ENCODE results near the gene GTF2H1.
A peak's percentile ranks its signal among the peaks of the same experiment; 100 is the strongest.

Gene GTF2H1

GRCh38 chr11:18408558-18409291 lies 86.4 kb downstream of the GTF2H1 start:
- TF ChIP-seq POLR2AphosphoS5 (IDR thresholded peaks at IDR 0.05; ENCODE audit: low read depth, low read length) (peak; percentile 75; the same call in 1 of the 2 replicates), SPI1 (IDR thresholded peaks at IDR 0.05; ENCODE audit: low read depth, low read length) (no peak), POLR2A (IDR thresholded peaks at IDR 0.05; ENCODE audit: low read depth, low read length) (no peak; the same call in none of the 2 replicates), TAF1 (IDR thresholded peaks at IDR 0.05; ENCODE audit: low read depth, low read length) (no peak), POU2F2 (IDR thresholded peaks at IDR 0.05; ENCODE audit: low read depth, low read length) (no peak)
- FAIRE-seq (no peak), DNase-seq (ENCODE audit: insufficient read length, low spot score) (no peak)

GRCh38 chr11:18416459-18416858 lies 94.1 kb downstream of the GTF2H1 start:
- no peak for FAIRE-seq
- DNase-seq (ENCODE audit: insufficient read length, low spot score): no peak
- TF ChIP-seq PAX5 (IDR thresholded peaks at IDR 0.05; ENCODE audit: insufficient read depth, low read length, severe bottlenecking) (no peak), POU2F2 (IDR thresholded peaks at IDR 0.05; ENCODE audit: low read depth, low read length) (no peak), POLR2AphosphoS5 (IDR thresholded peaks at IDR 0.05; ENCODE audit: low read depth, low read length) (no peak), TAF1 (IDR thresholded peaks at IDR 0.05; ENCODE audit: low read depth, low read length) (no peak), SPI1 (IDR thresholded peaks at IDR 0.05; ENCODE audit: low read depth, low read length) (no peak), POLR2A (IDR thresholded peaks at IDR 0.05; ENCODE audit: low read depth, low read length) (no peak)
